Measurements from ENCODE around the gene KHDC1.

Gene KHDC1

GRCh38 chr6:73299151-73299971 lies 36.4 kb upstream of the KHDC1 start:
- no peaks in the 10 kb centered on the region for H3K4me1 ChIP-seq (ENCODE audit: control insufficient read depth, insufficient read depth, low read length)
- TF ChIP-seq ZNF404 (tag by site-specific recombination; IDR thresholded peaks at IDR 0.05) (no peak), ZNF214 (tag by site-specific recombination; IDR thresholded peaks at IDR 0.05; ENCODE audit: borderline replicate concordance) (no peak), SP2 (tag by site-specific recombination; IDR thresholded peaks at IDR 0.05) (no peak), MZF1 (tag by site-specific recombination; IDR thresholded peaks at IDR 0.05; ENCODE audit: borderline replicate concordance) (no peak), ZNF658 (tag by site-specific recombination; IDR thresholded peaks at IDR 0.05) (no peak), KLF1 (tag by site-specific recombination; IDR thresholded peaks at IDR 0.05) (no peak), ZNF292 (tag by site-specific recombination; IDR thresholded peaks at IDR 0.05; ENCODE audit: borderline replicate concordance, low read depth) (no peak), ZBTB26 (tag by site-specific recombination; optimal IDR thresholded peaks at IDR 0.05) (no peak), SP7 (tag by site-specific recombination; IDR thresholded peaks at IDR 0.05) (no peak), AEBP2 (tag by site-specific recombination; IDR thresholded peaks at IDR 0.05; ENCODE audit: borderline replicate concordance) (no peak), ZNF600 (tag by site-specific recombination; IDR thresholded peaks at IDR 0.05) (no peak), ZBTB44 (tag by site-specific recombination; IDR thresholded peaks at IDR 0.05) (no peak), ZNF366 (tag by site-specific recombination; conservative IDR thresholded peaks at IDR 0.05) (no peak), ZBTB20 (tag by site-specific recombination; IDR thresholded peaks at IDR 0.05) (no peak), GLIS2 (tag by site-specific recombination; IDR thresholded peaks at IDR 0.05) (no peak)
- H3K36me3 ChIP-seq (ENCODE audit: control insufficient read depth in 2 of 2, insufficient read depth in 1 of 2, low read length in 2 of 2) = peaks cover 20% of the 10 kb centered on the region in 2 experiments; a peak in 2 of 3 replicates
- CTCF ChIA-PET = interaction anchor here (1.4 kb wide), 1 partner anchor 13 kb away, joined by 4 read pairs; no protein-coding TSS in a partner anchor
- POLR2A ChIA-PET = no interaction called here
- H3K27ac ChIP-seq (ENCODE audit: extremely low read depth, low read depth, low read length) = no peak overlapping the region
- no peaks in the 10 kb centered on the region for H3K9me3 ChIP-seq (ENCODE audit: control insufficient read depth, insufficient read depth, low read depth, low read length)
- H3K4me3 ChIP-seq (ENCODE audit: low read depth, low read length) = no peak overlapping the region

- CTCF ChIA-PET = interaction anchor here (0.6 to 1.0 kb wide), 3 partner anchors 34 to 253 kb away, joined by 3 to 4 read pairs (median 3); no protein-coding TSS in a partner anchor
- POLR2A ChIA-PET = interaction anchor here (0.7 kb wide), 1 partner anchor 8 kb away, joined by 3 read pairs; no protein-coding TSS in a partner anchor
- no peak for TF ChIP-seq PRDM1 (tag by site-specific recombination; IDR thresholded peaks at IDR 0.05)
- no peak for TF ChIP-seq ZSCAN18 (tag by site-specific recombination; IDR thresholded peaks at IDR 0.05)
- no peak for TF ChIP-seq ZNF16 (tag by site-specific recombination; IDR thresholded peaks at IDR 0.05; ENCODE audit: low read depth)
- no peak for TF ChIP-seq ZSCAN16 (tag by site-specific recombination; IDR thresholded peaks at IDR 0.05)
- TF ChIP-seq ZFHX2 (tag by site-specific recombination; conservative IDR thresholded peaks at IDR 0.05) = no peak
- TF ChIP-seq PRDM6 (tag by site-specific recombination; IDR thresholded peaks at IDR 0.05) = no peak
Measured at GRCh38 chr6:73293331-73293730, 30.3 kb upstream of the KHDC1 start.

More at GRCh38 chr6:73293331-73293730, 30.3 kb upstream of the KHDC1 start:
- Histone ChIP-seq H3K4me3 (ENCODE audit: low read depth, low read length) (no peak overlapping the region), H3K27ac (ENCODE audit: extremely low read depth, low read depth, low read length) (no peak overlapping the region), H3K4me1 (ENCODE audit: control insufficient read depth, insufficient read depth, low read length) (no peaks in the 10 kb centered on the region), H3K9me3 (ENCODE audit: control insufficient read depth, insufficient read depth, low read depth, low read length) (no peaks in the 10 kb centered on the region), H3K36me3 (ENCODE audit: control insufficient read depth in 2 of 2, insufficient read depth in 1 of 2, low read length in 2 of 2) (peaks cover 10 to 15% of the 10 kb centered on the region in 2 experiments; a peak in 2 of 3 replicates)

Measured in HEK293 (cell line).